SW 1271 (cell line): ENCODE results near the gene RAB3GAP1.
"Not testable (repeated sequence)": the region's sequence is repeated elsewhere in the genome, so short reads cannot be mapped to it uniquely, and the experiment has no call there.

Source experiments
- DNase-seq, 2 experiments: peaks; one replicate each; lab custom pipeline; 2025; lab: John Stamatoyannopoulos, UW

RAB3GAP1 gene

DNA sequence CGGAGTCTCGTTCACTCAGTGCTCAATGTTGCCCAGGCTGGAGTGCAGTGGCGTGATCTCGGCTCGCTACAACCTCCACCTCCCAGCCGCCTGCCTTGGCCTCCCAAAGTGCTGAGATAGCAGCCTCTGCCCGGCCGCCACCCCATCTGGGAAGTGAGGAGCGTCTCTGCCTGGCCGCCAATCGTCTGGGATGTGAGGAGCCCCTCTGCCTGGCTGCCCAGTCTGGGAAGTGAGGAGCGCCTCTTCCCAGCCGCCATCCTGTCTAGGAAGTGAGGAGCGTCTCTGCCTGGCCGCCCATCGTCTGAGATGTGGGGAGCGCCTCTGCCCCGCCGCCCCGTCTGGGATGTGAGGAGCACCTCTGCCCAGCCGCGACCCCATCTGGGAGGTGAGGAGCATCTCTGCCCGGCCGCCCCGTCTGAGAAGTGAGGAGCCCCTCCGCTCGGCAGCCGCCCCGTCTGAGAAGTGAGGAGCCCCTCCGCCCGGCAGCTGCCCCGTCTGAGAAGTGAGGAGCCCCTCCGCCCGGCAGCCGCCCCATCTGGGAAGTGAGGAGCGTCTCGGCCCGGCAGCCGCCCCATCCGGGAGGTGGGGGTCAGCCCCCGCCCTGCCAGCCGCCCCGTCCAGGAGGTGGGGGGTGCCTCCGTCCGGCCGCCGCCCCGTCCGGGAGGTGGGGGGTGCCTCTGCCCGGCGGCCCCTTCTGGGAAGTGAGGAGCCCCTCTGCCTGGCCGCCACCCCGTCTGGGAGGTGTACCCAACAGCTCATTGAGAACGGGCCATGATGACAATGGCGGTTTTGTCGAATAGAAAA is 53.6 kb downstream of the RAB3GAP1 start:
- not testable (repeated sequence) for DNase-seq

DNA sequence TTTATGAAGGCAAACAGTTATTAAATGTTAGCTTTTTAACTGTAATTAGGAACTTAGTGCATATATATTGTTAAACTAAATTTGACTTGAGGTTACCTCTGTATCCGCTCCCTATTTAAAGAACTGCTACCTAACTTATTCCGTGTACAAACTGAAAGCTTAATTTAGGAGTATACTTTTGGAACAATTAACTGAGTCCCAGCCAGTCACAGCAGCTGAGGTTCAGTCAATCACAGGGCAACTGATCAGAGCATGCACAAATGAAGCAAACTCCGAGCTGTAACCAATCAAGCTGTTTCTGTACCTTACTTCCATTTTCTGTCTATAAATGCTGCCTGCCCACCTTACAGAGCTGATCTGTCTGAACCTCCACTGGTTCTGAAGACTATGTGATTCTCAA is 61.2 kb downstream of the RAB3GAP1 start:
- DNase-seq, result no peak

DNA sequence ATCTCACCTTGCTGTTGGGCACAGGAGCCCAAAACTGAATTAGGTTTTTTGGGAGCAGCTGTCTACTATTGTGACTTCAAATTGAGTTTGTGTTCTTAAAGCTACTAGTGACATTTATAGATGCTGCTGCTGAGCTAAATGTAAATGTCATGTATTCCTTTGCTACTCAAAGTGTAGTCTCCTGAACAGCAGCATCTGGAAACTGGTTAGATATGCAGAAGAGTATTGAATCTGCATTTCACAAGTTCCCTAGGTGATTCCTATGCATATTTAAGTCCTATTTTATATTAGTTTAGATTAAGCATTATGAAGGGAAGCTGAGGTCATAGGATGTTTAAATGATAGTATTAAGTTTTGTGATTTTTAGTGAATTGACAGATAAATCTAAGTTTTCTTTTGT is 67.5 kb downstream of the RAB3GAP1 start:
- DNase-seq, result no peak

DNA sequence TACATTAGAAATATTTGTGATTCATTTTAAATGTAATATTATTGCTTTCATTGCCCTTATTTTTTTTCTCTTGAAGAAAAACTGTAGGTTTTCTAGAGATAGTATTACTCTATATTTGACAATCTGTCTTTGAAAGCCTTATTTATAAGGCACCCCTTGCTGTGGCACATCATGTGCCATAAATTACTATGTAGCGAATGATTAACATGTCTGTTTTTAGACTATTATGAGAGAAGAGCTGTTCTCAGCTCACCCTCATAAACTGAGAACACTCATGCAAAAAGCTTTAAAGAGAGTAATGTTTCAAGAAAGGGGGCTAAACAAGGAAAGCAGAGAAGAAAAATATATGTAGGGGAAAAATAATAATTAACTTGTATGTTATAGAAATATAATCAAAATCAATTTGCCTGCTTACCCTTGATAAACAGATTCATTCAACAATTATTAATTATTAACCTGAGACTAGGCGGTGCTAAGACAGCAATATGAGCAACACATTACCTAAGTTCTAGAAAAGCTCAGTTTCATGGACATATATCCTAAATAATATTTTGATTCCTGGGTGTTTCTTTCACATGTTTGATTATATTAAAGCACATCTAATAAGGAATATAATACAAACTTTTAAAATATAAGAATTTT is 69.0 kb downstream of the RAB3GAP1 start:
- DNase-seq, result no peak

DNA sequence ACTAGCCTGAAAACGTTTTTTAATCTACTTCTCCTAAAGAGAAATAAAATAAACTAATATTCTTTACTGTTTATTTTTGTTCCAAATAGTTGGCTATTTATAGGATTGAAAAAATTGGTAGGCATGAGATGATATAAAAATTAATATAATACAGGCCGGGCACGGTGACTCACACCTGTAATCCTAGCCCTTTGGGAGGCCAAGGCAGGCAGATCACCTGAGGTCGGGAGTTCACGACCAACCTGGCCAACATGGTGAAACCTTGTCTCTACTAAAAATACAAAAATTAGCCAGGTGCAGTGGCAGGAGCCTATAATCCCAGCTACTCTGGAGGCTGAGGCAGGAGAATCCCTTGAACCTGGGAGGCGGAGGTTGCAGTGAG is 69.6 kb downstream of the RAB3GAP1 start:
- DNase-seq, result not testable (repeated sequence)

DNA sequence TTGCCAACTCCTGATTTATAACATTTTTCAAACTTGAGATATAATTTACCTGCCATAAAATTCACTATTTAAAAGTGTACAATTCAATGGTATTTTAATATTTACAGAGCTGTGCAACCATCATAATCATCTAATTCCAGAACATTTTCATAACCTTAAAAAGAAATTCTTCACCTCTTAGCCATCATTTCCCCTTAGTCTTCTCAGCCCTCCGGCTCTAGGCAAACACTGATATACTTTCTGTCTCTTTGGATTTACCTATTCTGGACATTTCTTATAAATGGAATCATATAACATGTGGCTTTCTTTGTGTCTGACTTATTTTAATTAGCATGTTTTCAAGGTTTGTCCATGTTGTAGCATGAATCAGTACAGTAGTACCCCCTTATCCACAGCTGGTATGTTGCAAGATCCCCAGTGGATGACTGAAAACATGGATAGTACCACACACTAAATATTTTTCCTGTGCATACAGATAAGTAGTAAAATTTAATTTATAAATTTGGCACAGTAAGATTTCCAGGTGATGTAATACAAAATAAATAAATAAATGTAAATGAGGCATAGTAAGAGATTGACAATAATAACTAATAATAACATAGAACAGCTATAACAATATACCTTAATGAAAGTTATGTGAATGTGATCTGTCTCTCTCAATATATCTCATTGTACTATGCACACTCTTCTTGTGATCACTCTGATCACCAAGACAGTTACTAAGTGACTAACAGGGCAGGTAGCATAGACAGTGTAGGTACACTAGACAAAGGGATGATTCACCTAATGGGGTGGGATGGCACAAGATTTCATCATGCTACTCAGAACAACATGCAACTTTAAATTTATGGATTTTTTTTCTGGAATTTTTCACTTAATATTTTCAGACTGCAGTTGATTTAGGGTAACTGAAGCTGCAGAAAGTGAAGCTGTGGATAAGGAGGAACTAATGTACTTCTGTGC is 73.1 kb downstream of the RAB3GAP1 start:
- DNase-seq, result no peak

DNA sequence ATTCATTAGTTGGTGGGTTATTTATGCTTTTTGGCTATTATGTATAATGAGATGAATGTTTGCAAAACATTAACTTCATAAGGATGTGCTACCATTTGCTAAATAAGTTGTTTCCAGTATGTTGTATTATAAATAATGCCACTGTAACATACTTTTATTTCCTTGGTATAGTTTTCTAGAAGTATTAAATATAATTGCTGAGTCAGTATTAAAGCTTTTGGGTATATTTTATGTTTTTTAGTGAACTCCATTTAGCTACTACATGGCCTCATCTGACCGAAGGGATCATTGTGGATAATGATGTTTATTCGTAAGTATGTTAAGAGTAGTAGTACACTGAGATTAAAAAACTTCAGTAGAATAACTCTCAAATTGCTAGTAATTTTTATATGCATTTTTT is 73.8 kb downstream of the RAB3GAP1 start:
- no peak for DNase-seq

DNA sequence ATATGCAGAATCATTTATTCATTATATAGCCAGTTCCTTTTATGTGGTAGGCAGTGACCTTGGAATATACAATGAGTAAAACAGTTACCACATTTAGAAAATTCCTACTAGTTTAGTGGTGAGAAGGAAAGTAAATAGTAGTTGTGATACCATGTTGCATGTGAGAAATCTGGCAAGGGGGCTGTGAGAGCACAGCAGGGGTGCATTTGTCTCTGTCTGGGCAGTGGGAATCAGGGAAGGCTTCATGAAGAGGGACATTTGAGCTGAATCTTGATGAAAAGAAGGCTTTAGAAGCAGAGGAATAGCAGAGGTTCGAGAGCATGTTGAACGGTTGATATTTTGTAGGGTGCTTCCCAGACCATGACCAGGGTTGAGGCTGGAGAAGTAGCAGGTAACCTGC is 78.7 kb downstream of the RAB3GAP1 start:
- no peak for DNase-seq

DNA sequence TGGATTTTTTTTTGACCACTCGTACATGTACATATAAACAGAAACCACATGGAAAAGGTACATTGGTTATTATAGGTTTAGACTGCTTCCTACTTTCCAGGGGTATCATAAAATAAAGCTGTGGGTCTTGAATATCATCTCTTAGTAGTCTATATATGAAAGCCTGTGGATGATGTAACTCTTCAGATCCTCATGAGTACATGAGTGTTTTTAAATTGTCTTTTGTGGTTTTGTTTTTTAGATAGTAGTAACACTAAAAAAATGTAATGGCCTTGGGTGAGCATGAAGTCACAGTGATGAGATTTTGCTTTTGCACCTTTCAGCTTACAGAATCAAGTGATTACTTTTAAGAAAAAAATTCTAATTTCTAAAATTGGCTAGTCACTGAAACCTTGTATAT is 80.2 kb downstream of the RAB3GAP1 start:
- DNase-seq, result no peak

DNA sequence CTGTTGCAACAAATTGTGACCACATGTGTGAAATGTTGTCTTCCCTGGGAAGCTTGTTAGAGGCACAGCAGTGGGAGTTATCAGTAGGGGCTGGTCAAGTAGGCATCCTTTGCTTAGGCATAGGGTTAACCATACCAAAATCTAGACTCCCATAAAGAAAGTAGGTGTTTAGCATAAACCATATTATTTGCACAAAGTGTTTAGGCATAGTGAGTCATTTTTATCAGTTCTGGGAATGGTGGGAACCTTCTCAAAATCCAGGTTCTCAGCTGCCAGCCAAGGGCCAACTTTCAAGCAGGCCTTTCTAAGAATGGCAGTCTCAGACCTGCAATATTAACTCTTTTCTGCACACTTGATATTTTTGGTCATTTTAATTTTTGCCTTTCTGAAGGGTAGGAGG is 88.5 kb downstream of the RAB3GAP1 start:
- no peak for DNase-seq

DNA sequence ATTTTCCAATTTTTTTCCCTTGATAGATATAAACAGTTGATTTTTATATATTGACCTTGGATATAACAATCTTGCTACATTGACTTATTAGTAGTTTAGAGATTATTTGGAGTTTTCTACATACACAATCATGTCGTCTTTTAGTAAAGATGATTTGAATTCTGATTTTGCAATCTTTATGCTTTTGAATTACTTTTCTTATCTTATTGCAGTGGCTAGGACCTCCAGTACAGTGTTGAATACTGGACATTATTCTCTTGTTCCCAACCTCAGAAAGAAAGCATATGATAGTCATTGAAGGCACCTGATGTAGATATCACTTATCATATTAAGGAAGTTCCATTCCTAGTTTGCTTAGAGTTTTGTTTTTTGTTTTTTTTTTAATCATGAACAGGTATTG is 90.2 kb downstream of the RAB3GAP1 start:
- no peak for DNase-seq

DNA sequence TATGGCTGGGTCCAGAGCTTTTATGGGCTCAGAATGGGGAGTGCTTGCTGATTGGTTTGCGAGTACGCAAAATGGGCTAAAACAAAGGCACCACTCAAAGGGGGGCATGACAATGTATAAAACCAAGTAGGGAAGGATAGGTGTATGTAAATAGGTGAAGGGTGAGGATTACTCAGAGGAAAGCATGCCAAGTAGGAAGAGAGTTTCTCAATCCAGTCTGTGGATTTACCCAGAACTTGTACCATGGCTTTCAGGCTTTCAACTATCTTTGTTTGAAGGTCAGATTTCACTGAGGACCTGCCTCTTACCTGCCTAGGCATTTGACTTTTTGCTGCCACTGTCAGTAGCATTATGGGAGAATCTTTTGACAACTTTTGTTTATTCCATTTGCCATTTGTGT is 92.3 kb downstream of the RAB3GAP1 start:
- no peak for DNase-seq

DNA sequence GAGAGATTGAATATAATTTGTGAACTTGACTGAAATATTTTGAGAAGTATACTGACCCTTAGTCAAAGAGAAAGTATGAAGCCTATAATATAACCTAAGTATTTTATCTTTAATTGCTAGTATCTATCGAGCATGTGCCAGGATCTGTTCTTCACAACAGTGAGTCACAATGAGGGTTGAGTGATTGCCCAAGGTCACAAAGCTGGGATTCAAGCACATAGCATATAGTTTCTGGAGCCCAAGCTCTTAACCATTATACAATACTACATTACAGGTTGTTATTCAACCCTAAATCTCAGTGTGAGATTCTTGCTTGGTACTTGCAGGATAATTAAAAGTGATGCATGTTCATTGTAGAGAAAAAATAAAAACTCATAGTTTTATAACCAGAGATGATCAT is 97.2 kb downstream of the RAB3GAP1 start:
- DNase-seq, result no peak

DNA sequence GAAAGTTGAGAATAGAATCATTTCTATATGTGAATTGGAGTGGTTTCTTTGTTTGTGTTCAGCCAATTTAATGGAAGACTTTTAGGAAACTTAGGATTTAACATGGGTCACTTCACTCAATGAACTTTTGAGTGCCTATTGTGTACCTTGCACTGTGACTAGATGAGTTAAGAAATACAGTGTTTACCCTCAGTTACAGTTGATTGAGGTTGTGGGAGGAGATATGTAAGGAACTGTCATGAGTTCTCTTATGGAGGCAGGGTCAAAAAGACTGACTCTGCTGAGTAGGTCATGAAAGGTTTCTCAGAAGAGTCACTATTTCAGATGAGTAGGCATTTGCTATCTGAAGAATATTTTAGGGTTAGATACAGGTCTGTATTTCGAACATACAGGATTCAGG is 98.6 kb downstream of the RAB3GAP1 start:
- no peak for DNase-seq

DNA sequence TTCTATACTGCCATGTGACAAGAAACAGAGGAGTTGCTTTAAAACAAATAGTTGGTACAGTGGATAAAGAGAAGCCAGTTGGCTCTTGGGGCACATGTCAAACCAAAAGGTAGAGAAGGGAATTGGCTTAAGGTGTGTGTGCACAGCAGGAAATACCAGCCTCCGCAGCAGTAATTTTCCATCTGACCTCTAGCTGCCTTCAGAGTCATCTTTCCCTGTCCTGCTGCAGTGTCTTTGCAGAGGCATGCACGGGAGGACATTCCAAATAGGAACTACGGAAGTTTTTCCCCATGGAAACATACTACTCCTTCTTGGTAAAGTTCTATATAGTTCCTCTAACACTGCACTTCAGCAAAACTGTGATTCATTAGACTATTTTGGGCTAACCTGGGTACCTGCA is 99.5 kb downstream of the RAB3GAP1 start:
- DNase-seq, result no peak

DNA sequence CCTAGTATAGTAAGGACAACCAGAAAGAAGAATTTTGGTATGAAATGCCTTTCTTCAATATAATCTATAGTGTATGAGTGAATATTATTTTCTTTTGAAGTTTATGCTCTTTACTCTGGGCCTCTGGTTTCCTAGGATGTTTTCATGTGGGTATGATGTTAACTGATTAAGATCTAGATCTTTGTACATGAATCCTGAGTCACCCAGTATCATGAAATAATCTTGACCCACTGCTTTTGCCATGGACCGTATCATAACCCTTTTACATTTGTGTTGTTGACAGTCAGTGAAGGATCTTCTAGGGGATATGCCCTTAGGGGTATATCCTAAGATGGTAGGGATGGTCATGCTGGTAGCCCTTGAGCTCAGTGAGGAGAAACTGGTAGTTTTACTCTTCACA is 100.3 kb downstream of the RAB3GAP1 start:
- no peak for DNase-seq

DNA sequence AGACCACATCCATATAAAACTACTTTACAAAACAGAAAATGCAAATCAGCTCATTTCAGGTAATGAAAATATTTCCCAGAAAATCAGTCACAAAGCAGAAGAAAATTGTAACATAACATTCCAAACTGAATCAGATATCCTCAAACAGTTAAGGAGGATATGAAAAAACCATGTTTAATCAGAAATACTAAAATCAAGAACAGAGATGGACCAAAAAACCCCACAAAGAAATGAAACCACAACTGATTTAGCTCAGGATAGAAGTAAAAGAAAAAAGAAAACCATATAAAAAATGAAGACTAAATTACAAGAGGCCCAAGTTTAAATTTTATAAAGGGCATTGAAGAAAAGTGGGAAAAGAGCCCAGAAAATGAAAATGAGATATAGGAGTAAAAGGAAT is 102.9 kb downstream of the RAB3GAP1 start:
- no peak for DNase-seq

DNA sequence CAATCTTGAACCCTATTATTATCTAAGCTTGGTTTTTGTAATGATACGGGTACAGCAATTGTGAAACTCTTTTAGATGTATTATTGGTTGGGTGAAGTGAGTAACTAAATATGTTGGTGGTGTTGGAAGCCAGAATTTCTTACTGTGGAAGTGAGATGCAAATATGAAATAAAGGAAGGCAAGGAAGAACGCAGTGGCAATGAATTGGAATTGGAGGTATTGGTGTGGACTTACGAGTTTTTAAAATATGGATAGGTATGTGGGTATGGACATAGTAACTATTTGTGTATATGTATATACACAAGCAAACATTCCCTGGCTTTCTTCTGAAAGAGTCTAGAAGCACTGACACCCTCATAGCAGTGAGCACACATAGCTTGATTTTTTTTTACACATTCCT is 105.8 kb downstream of the RAB3GAP1 start:
- no peak for DNase-seq

DNA sequence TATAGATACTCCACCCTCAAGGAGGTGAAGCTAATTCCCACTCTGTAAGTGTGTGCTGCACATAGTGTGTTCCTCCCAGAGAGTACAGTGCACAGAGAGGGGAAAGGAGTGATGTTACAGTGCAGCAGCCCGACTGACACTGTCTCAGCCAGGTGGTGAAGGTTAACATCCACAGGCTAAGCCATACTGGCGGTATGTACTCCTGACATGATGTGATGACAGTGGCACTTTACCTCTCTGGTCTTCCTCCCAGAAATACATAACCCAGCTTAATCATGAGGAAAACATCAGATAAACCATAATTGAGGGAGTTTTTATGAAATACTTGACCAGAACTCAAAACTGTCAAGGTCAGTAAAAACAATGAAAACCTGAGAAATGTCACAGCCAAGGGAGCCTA is 107.1 kb downstream of the RAB3GAP1 start:
- DNase-seq, result no peak

DNA sequence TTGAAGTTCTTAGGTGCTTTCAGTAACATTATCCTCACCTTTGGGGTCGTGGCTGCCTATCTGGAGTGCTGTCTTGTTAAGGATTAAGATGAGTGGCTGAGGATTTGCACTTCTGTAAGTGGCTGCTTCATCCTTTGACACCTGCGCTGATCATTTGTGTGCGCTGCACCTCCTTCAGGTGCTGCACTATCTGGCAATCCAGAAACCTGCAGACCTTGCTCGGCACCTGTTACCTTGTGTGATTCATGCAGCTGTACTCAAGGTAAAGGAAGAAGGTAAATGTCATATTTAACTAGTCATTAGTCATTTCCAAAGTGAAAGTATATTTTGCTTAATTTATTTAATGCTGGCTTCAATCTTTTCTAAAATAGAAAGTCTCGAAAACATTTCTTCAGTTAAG is 110.3 kb downstream of the RAB3GAP1 start:
- no peak for DNase-seq

DNA sequence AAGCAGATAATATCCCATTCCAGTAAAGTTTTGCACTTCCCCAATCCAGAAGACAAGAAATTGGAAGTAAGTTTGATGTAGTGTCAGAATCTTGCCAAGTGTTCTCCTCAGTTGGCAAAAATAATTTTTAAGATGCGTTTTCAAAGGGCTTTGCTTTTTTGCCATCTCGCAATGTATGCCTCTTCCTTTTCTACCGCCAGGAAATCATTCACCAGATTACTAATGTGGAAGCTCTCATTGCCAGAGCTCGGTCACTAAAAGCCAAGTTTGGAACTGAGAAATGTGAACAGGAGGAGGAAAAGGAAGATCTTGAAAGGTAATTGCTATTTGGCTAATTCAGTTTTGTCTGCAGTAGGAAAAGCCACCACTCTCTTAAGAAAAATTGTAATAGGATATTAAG is 110.7 kb downstream of the RAB3GAP1 start:
- DNase-seq, result no peak

DNA sequence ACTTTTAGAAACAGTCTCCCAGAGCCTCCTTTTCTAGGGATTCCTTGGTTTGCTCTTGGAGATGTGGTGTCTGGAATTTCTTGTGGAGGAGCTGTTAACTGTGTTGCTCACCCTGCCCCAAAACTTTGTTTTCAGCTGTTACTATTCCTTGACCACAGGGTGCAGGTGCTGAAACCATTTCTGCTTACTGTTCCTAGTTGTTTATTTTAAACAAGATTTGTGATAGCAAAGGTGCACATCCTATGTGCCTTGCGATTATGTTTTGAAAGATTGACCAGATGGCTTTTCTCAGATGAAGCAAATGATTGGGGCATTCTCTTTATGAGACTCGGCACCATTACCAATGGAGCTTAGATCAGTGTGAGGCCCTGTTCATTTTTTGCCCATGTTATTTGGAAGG is 111.2 kb downstream of the RAB3GAP1 start:
- no peak for DNase-seq

DNA sequence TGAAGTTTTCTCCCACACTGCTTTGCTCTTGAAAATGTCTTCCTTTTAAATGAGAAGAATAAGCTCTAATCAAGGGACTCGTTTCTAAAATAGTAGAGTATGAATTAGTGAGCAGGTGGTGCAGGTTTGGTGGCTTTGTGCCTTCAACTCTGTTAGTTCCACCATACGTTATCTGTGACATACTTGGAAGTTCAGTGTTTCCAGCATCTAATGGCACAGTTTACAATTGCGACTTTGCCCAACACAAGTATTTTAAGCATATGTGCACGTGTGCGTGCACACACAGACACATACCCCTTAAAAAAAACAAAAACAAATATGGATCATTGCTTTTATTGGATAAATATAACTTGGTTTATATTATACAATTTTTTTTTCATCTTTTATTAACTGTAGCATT is 111.8 kb downstream of the RAB3GAP1 start:
- DNase-seq, result no peak
